Umbilical cord (tissue), 2 donors: ENCODE results near the gene MAML2. TPM values are rescaled to one million over a fixed set of nuclear protein-coding genes. Genes with fewer than 3 reads are reported as not detected.

Experiments used
- DNase-seq: peaks from one replicate; pipeline ENCODE4 v3.0.0-alpha.2; 2015; ENCODE audit warnings: low spot score
- total RNA-seq: library from RNA; depleted of rRNA; stranded (reverse); fragments of >200 nt; gene quantifications from one replicate; pipeline ENCODE4 v1.2.3, GENCODE V29; 2014; ENCODE audit warnings: low replicate concordance; ENCODE audit not compliant: insufficient read depth

The MAML2 gene
- total RNA-seq, result 17.1 TPM

- peak; percentile 97 for DNase-seq
Measured at GRCh38 chr11:96342961-96343711, at the start of gene MAML2. Gene MAML2, minus strand, starts transcription at chr11:96343195. Its CDS starts 1,300 bp downstream, at chr11:96341895.

- DNase-seq, result no peak
Measured at GRCh38 chr11:96391698-96392307, 48.8 kb upstream of the MAML2 start.

- no peak for DNase-seq
Measured at GRCh38 chr11:96390488-96390792, 47.4 kb upstream of the MAML2 start.

- peak; percentile 98 for DNase-seq
Measured at GRCh38 chr11:96389720-96390487, 46.9 kb upstream of the MAML2 start, which contains the start of the genes CCDC82 and JRKL. Gene CCDC82, minus strand, starts transcription at chr11:96389912. Its CDS starts 5,165 bp downstream, at chr11:96384747. Gene JRKL, plus strand, starts transcription at chr11:96390013. Its CDS starts 637 bp downstream, at chr11:96390650.

- no peak for DNase-seq
Measured at GRCh38 chr11:96388891-96389719, 46.1 kb upstream of the MAML2 start.

- no peak for DNase-seq
Measured at GRCh38 chr11:96385187-96385586, 42.2 kb upstream of the MAML2 start.

GRCh38 chr11:96384156-96384555 is 41.2 kb upstream of the MAML2 start:
- no peak for DNase-seq

GRCh38 chr11:96376796-96377195 is 33.8 kb upstream of the MAML2 start:
- DNase-seq, result no peak

- DNase-seq, result no peak
Measured at GRCh38 chr11:96373826-96374225, 30.8 kb upstream of the MAML2 start.

- no peak for DNase-seq
Measured at GRCh38 chr11:96367342-96367741, 24.3 kb upstream of the MAML2 start.

GRCh38 chr11:96366024-96366423 is 23.0 kb upstream of the MAML2 start:
- DNase-seq, result no peak

GRCh38 chr11:96365493-96365892 is 22.5 kb upstream of the MAML2 start:
- DNase-seq, result no peak

GRCh38 chr11:96361778-96362177 is 18.8 kb upstream of the MAML2 start:
- DNase-seq, result no peak

GRCh38 chr11:96358321-96358720 is 15.3 kb upstream of the MAML2 start:
- no peak for DNase-seq

GRCh38 chr11:96357794-96358193 is 14.8 kb upstream of the MAML2 start:
- DNase-seq, result no peak

GRCh38 chr11:96356848-96357247 is 13.9 kb upstream of the MAML2 start:
- no peak for DNase-seq

- peak; percentile 55 for DNase-seq
Measured at GRCh38 chr11:96342014-96342960, 708 bp downstream of the MAML2 start.

GRCh38 chr11:96341211-96342013 is 1.6 kb downstream of the MAML2 start:
- DNase-seq, result no peak

GRCh38 chr11:96340555-96340885 is 2.5 kb downstream of the MAML2 start:
- DNase-seq, result no peak
